Stimulated activated CD8-positive, alpha-beta memory T cell treated with anti-CD3 and anti-CD28 coated beads, Interleukin-2, amount 100 ng/mL, for 1 hour (primary cell): Measurements from ENCODE around the gene PNPLA7.
A peak's percentile ranks its signal among the peaks of the same experiment; 100 is the strongest.
"Not testable (repeated sequence)": the region's sequence is repeated elsewhere in the genome, so short reads cannot be mapped to it uniquely, and the experiment has no call there.

Experiments used
- DNase-seq, 2 donors: peaks; one replicate each; pipeline ENCODE4 v3.0.0-alpha.2; 2020; ENCODE audit warnings: low read depth in 2 of 2

PNPLA7 gene

DNA sequence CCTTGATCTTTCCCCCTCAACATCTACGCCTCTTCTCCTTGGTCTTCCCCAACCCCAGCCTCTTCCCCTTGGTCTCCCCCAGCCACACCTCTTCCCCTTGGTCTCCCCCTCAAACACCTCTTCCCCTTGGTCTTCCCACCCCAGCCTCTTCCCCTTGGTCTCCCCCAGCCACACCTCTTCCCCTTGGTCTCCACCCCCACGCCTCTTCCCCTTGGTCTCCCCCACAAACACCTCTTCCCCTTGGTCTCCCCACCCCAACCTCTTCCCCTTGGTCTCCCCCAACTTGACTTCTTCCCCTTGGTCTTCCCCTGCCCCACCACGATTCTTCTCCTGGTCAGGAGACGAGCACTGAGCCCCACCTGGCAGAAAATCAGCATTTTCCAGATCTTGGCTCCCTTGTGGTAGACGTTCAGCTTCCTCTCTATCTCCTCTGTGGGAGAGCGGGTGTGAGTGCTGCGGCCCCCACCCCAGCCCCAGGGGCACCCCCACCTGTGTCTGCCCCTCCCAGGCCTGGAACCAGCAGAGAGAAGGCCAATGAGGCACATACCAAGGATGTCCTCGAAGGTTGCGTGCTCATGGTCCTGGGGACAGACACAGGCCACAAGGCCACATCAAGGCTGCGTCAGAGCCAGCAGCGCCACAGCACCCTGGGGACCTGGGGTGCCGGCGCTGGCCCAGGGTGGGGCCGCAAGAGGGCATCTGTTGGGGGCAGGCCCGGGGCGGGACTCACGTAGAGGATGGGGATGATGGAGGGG lies 98.0 kb downstream of the PNPLA7 start:
- DNase-seq: no peak

DNA sequence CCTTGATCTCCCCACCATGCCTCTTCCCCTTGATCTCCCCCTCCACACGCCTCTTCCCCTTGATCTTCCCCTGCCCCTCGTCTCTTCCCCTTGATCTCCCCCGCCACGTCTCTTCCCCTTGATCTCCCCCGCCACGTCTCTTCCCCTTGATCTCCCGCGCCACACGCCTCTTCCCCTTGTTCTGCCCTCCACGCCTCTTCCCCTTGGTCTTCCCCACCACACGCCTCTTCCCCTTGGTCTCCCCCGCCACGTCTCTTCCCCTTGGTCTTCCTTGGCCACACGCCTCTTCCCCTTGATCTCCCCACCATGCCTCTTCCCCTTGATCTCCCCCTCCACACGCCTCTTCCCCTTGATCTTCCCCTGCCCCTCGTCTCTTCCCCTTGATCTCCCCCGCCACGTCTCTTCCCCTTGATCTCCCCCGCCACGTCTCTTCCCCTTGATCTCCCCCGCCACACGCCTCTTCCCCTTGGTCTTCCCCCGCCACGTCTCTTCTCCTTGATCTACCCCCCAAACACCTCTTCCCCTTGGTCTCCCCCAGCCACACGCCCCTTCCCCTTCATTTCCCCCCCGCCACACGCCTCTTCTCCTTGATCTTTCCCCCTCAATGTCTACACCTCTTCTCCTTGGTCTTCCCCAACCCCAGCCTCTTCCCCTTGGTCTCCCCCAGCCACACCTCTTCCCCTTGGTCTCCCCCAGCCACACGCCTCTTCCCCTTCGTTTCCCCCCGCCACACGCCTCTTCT lies 98.8 kb downstream of the PNPLA7 start:
- DNase-seq: not testable (repeated sequence)

DNA sequence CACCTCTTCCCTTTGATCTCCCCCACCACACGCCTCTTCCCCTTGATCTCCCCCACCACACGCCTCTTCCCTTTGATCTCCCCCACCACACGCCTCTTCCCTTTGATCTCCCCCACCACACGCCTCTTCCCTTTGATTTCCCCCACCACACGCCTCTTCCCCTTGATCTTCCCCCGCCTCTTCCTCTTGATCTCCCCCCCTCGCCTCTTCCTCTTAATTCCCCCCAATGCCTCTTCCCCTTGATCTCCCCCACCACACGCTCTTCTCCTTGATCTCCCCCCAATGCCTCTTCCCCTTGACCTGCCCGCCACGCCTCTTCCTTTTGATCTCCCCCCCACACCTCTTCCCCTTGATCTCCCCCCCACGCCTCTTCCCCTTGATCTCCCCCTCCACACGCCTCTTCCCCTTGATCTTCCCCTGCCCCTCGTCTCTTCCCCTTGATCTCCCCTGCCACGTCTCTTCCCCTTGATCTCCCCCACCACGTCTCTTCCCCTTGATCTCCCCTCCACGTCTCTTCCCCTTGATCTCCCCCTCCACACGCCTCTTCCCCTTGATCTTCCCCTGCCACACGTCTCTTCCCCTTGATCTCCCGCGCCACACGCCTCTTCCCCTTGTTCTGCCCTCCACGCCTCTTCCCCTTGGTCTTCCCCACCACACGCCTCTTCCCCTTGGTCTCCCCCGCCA lies 99.5 kb downstream of the PNPLA7 start:
- not testable (repeated sequence) for DNase-seq

DNA sequence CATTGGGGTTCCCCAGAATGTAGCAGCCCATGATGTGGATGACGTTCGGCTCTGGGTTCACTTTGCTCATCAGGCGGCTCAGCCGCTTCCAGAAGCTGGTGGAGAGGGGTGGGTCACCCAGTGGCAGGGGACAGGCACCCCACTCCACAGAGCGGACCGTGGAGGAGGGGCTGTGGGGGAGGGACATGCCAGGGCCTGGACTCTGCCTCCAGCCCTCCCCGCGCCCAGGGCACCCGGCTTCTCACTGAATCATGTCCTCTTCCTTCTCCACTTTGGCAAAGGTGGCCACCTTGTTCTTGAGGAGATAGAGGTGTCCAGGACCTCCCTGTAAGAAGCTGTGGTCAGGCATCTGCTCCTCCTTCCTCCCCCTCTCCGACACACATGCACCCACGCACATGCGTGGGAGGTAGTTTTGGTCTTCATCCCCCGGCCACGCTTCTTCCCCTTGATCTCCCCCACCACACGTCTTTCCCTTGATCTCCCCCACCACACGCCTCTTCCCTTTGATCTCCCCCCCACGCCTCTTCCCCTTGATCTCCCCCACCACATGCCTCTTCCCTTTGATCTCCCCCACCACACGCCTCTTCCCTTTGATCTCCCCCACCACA lies 100.2 kb downstream of the PNPLA7 start:
- peak in 1 of 2 donors; percentile 36 for DNase-seq

DNA sequence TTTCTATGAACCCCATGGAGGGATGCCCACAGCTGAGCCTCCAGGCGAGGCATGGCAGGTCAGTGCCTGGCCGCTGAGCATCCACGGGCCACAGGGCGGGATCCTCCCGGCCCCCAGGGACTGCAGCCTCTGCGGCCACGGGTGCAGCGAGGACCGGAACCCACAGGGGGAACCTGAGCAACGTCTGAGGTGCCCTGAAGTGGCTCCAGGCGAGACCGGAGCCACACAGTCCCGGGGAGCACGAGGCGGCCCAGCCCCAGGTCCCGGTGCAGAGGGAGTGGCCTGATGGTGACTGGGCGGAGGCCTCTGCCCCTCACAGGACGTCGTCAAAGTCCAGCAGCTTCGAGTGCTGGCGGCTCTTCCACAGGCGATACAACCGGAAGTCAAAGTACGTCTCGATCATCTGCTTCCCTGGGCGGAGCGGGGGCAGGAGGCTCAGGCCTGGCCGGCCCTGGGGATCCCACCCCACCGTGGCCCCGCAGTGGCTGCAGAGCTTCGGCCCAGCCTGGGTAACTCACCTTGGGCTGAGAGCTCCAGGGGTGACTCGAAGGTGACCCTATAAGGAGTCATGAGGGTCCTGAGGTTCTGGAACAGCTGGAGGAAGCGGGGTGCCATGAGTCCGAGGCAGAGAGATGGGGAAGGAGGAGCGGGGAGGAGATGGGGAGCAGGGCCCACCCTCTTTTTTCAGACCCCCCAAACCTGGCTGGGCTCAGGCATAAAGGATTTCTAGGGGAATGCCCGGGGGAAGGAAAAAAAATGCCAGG lies 100.9 kb downstream of the PNPLA7 start:
- DNase-seq: no peak

DNA sequence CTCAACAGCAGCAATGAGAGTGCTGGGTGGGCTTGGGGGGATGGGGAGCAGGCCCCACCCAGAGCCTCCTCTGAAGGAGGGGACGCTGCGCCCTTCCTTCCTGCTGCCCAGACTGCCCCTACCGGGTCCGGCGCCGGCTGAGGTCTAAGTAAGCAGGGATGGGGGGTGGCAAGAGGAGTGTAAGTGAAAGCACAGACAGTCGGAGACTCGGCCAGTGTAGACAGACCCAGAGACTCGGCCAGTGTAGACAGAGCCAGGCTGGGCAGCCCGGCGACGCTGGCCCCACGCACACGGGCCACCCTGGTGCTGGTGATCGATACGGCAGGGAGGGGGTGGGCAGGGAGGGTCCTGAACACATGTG lies 101.6 kb downstream of the PNPLA7 start:
- no peak for DNase-seq

DNA sequence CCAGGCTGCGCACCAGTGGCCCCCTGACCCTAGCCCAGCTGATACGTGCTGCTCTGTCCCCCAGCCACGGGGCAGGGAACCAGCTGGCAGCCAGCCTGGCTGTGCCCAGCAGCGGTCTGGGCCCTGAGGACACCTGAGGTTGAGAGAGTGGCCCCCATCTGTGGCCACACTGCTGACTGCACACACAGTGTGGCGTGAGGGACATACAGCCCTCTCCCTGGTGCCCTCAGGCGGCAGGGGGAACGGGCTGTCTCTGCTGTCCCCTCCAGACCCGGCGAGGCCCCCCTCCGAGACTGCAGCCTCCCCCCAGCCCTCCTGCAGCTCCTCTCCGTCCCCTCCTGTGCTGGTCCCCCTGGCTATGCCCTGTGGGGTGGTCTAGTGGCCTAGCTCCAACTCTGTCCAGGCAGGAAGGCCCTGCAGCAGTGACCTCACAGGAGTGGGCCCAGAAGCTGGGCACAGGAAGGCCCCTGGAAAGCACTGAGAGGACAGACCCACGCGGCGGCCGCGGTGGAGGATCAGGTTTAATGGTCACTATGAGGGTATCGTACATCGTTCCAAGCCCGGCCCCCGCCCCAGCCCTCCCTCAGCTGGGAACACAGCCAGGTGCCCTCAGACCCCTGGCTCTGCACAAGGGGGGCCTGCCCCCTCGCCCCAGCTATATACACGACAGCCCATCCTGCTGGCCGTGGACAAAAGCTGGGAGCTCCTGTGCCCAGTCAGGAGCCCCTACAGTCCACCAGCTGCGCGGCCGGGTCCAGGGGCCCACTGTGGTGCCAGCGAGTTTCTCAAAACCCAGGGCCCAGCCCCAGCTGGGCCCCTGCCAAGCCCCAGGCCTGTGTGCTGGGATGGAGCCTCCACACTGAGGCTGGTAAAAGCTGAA lies 102.2 kb downstream of the PNPLA7 start:
- no peak for DNase-seq

DNA sequence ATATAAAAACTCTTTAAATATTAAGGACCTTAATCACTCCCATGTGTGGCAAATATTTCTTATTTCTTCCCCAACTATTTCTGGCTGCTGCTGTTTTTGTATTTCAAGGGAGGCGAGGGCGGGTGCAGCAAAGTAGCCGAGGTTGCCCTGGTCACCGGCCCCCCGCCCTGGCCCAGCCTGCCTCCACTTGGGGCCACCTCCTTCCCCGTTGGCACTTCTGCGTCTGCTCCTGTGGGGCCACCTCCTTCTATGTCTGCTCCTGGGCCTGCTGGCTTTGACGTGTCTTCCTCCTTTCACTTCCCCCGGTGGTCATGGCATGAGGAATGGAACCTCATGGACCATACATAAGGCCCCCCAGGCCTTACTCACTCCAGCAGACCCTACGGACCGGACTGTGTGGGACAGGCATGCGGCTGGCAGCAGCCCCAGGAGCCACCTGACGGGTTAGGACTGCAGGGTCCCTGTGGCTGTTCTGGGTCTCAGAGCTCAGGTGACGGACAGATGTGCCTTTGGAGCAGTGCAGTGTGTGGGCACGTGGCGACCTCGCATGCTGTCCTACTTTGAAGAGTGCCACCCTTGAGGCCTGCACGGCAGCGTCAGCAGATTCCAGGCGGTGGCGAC lies 103.2 kb downstream of the PNPLA7 start:
- DNase-seq: no peak

DNA sequence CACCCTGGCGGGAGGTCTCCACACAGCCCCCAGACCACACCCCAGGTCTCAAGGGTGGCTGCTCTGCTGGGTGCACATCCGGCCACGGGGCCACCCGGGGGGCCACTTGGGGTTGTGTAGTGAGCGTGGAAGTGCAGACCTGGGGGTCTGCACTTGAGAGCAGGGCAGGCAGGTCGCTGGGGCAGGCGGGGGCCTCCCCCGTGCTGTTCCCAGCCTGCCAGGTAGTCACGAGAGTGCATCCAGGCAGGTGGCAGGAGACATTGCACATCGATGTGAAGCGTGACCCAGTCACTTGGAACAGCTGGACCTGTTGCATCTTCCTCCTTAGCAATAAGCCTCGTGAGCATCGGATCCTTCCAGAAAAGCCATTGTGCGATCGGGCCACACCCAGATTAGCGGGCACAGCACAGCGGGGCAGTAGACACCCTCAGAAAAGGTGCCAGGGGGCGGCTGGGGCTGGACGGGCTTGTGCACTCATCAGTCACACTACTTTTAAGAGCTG lies 104.2 kb downstream of the PNPLA7 start:
- DNase-seq: no peak

DNA sequence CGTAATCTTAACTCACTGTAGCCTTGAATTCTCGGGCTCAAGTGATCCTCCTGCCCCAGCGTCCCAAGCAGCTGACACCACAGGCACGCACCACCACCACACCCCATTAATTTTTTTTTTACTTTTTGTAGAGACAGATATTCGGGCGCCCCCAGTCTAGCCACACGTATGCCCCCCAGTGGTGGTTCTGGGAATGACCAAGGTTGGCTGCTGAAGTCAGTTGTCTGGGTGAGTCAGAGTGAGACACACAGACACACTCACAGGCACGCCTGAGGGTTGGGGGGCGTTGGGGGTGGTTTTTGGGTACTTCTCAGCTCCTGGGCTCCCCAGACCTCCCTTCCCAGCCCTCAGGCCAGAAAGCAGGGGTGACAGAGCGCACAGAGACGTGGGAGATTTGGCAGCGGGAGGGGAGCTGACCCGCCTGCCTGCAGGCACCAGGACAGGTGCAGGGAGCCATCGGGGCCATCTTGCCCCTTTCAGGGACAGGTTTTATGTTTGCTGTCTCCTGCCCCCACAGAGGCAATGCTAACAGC lies 104.9 kb downstream of the PNPLA7 start:
- peak; percentile 60 to 73 for DNase-seq

DNA sequence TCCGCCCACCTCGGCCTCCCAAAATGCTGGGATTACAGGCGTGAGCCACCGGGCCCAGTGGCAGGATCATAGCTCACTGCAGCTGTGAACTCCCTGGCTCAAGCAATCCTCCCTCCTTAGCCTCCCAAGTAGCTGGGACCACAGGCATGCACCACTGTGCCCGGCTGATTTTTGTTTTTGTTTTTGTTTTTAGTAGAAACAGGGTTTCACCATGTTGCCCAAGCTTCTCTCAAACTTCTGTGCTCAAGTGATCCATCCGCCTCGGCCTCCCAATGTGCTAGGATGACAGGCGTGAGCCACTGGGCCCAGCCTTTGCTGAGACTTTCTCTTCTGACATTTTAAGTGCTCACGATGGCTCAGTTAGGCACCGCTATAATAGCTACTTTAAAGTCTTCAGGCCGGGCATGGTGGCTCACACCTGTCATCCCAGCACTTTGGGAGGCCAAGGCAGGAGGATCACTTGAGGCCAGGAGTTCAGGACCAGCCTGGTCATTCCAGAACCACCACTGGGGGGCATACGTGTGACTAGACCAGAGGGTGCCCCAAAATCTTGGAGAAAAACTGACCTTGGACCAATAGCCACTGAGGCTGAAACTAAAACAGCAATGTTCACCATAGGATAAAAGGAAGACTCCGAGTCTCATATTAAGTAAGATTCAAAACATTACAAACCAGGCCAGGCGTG lies 106.0 kb downstream of the PNPLA7 start:
- DNase-seq: no peak

DNA sequence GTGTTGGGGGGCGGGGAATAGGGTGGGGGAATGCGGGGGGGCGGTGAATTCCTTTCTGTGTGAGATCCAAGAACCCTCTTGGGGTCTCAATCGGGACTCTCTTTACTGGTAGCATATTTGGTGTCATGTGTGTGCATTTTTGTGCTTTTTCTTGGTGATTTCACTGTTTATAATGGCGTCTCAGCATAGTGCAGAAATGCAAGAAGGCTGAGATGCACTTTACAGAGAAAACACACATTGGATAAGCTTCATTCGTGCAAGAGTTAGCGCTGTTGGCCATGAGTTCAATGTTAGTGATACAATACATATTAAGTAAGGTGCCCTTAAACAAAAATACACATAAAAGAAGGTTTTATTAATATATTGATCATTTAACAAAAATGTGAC lies 108.3 kb downstream of the PNPLA7 start:
- DNase-seq: no peak

DNA sequence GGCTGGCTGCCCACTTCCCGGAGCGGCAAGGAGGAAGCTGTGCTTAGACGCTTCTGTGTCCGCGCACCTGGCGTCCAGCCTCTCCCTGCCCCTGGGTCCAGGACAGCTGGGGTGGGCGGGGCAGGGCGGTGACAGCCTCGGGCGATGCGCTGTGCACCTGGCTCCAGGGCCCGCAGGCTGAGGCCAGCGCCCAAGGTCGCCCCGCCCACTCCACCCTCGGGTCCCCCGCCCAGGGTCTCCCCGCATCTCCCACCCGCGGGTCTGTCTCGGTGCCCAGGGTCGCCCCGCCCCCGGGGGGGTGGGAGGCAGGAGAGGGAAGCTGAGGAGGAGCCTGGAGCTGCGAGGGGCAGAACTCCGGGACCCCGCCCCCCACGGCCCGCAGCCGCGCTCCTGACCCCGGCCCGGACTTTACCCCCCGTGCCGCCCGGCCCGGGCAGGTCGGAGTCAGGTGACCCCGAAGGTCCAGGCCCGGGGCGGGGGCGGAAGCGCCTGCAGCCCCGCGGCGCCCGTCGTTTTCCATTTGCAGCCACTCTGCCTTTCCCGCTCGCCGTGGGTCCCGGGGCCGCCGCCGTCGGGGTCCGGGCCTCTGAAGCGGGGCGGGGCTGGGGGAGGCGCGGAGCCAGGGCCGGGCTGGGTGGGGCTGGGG lies 108.8 kb downstream of the PNPLA7 start, which contains the start of gene ENTPD8:
TSS of gene ENTPD8 (minus strand) at position 69 of the 646 bp plus-strand sequence. CDS start 3,072 bp downstream, outside the sequence.
- DNase-seq: no peak

DNA sequence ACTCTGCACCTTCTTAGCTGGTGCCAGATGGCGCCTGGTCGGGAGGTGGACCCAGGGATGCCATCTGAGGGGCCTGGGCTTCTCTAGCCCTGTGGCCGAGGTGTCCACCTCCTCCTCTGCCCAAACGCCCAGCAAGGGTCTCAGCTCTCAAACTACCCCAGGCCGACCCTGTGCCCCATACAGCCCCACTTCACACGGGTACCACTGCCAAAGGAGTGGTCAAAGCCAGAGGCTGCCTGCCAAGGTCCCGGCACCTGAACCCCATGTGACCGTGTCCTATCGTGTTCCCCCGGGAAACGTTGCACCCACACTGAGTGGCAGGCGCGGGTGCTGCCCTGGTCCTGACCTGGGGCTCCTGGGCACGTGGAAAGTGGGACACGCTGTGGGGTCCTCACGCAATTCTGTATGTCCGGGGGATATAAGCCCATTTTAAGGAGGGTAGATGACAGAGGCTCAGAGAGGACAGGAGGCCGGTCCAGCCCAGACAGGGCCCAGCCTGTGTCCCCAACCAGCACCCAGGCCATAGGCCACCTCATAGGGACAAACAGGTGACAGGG lies 111.0 kb downstream of the PNPLA7 start:
- DNase-seq: no peak

DNA sequence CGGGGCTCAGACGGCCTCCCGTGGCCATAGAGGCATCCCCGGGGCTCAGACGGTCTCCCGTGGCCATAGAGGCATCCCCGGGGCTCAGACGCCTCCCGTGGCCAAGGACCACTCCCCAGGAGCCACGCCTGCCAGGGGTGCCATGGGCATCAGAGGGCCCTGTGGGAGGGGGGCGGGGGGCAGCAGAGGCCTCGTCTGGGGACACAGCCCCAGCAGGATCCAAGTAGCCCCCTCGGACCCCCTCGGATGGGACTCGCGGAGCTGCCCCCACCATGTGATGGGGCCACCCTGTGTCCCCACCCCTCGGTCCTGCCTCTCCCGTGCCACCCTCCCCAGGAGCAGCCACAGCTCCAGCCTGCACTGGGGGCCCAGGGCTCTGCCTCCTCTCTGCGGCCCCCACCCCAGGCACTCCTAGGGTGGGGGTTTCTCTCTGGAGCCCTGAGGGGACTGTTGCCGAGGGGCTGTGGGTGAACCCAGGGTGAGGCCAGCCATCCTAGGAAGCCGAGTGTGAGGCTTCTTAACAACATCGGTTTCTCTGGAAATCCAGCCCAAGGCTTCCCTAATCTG lies 111.5 kb downstream of the PNPLA7 start:
- no peak for DNase-seq

DNA sequence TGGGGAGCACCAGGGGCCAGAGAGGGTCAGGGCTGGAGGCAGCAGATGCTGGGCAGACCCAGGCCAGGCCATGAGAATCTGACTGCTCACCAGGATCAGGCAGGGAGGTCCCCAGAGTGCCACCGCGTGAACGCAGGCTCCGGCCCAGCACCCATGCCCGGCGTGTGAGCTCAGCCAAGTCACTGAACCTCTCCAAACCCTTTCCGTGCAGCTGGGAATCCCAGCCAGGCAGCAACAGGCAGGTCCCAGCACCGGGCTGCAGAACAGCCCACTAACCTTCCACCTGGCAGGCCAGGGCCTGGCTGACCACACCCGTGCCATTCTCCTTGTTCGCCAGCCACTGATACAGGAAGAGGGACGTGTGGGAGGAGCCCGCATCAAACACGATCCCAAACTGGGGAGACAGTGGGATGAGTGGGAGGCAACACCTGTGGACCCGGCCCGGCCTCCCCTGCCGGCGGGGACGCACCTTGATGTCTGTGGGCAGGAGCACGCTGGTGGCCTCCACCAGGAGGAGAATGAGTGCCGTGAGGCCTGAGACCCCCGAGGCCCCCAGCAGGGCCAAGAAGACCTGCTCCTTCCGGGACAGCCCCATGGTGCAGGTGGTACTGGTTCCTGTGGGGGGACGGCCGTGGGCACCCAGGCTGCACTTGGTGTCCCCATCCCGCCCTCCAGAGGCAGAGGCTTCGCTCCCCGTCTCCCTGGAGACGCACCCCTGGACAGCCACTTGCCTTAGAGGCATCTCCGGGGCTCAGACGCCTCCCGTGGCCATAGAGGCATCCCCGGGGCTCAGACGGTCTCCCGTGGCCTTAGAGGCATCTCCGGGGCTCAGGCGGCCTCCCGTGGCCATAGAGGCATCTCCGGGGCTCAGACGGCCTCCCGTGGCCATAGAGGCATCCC lies 112.3 kb downstream of the PNPLA7 start:
- DNase-seq: no peak
